HG03159 (cell line): ENCODE results near the gene DAP.
"Not testable (repeated sequence)": the region's sequence is repeated elsewhere in the genome, so short reads cannot be mapped to it uniquely, and the experiment has no call there.

Experiments
- ATAC-seq: cut with Tn5 transposase; IDR thresholded peaks from one replicate; pipeline ENCODE4 v1.9.1; 2021; ENCODE audit warnings: mild to moderate bottlenecking, moderate library complexity; ENCODE audit not compliant: unreplicated experiment

The DAP gene

GRCh38 chr5:10735569-10736276 lies 25.3 kb downstream of the DAP start:
- ATAC-seq = peak; percentile 80

GRCh38 chr5:10734832-10735523 lies 26.1 kb downstream of the DAP start:
- ATAC-seq = no peak

GRCh38 chr5:10734037-10734709 lies 26.9 kb downstream of the DAP start:
- no peak for ATAC-seq

- ATAC-seq = no peak
These were observed 27.6 kb downstream of the DAP start for GRCh38 chr5:10733426-10733825.

GRCh38 chr5:10731913-10732312 lies 29.1 kb downstream of the DAP start:
- ATAC-seq = no peak

GRCh38 chr5:10730043-10730351 lies 31.0 kb downstream of the DAP start:
- ATAC-seq = no peak

GRCh38 chr5:10729320-10730042 lies 31.6 kb downstream of the DAP start:
- ATAC-seq = no peak

GRCh38 chr5:10728679-10729078 lies 32.4 kb downstream of the DAP start:
- ATAC-seq = no peak

- ATAC-seq = no peak
These were observed 33.2 kb downstream of the DAP start for GRCh38 chr5:10727861-10728260.

- peak; percentile 83 for ATAC-seq
These were observed 34.0 kb downstream of the DAP start for GRCh38 chr5:10726913-10727517.

GRCh38 chr5:10726179-10726912 lies 34.7 kb downstream of the DAP start:
- ATAC-seq = peak; percentile 3

GRCh38 chr5:10725636-10726035 lies 35.4 kb downstream of the DAP start:
- ATAC-seq = no peak

GRCh38 chr5:10724781-10725507 lies 36.1 kb downstream of the DAP start:
- ATAC-seq = no peak

- ATAC-seq = no peak
These were observed 37.5 kb downstream of the DAP start for GRCh38 chr5:10723514-10723913.

- ATAC-seq = not testable (repeated sequence)
These were observed 40.3 kb downstream of the DAP start for GRCh38 chr5:10720766-10721165.

GRCh38 chr5:10719965-10720364 lies 41.1 kb downstream of the DAP start:
- ATAC-seq = no peak

GRCh38 chr5:10718617-10719016 lies 42.4 kb downstream of the DAP start:
- not testable (repeated sequence) for ATAC-seq

- ATAC-seq = not testable (repeated sequence)
These were observed 44.2 kb downstream of the DAP start for GRCh38 chr5:10716825-10717224.

GRCh38 chr5:10715605-10716290 lies 45.3 kb downstream of the DAP start:
- no peak for ATAC-seq
